ENCODE measurements around the gene HIGD1A.

HIGD1A gene

DNA sequence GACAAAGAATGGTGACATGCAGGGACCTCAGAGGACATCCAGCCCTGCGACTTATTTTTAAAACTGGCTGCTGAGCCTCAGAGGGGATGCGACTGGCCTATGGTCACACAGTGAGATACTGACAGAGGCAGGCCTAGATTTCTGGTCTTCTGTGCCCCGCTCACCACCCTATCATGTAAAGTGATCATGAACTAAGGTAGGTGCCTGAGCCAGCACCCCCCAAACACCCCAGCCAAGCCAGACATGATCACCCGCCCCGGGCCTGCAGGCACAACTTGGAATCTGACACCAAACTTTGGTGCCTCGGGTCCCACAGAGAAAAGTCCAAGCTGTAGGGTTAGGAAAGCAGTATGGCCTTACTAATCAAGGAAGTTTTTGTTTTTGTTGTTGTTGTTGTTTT is 67.8 kb downstream of the HIGD1A start:
- DNase-seq (ENCODE audit: low read depth in 2 of 2, low spot score in 1 of 2), result no peak

- no peak for DNase-seq (ENCODE audit: low read depth in 2 of 2, low spot score in 1 of 2)
Observed at GRCh38 chr3:42736081-42736480, 68.2 kb downstream of the HIGD1A start.

- no peak for DNase-seq (ENCODE audit: low read depth in 2 of 2, low spot score in 1 of 2)
Observed at GRCh38 chr3:42735615-42736014, 68.7 kb downstream of the HIGD1A start.

DNA sequence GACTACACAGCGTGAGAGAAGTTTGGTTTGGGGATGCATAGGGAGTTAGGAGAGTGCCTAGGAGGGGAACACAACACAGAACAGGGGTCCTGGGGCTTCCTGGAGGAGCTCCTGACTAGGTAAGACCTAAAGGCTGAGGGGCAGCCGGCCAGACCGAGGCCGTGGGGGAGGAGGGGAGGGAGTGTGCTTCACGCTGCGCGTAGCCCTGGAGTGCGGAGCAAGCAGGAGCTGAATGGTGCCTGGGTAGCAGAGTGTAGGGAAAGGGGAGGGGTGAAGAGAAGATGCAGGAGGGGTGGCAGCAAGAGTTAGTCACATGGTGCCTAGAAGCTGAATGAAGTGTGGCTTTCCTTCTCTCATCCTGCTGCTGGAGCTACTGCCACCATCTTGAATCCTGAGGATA is 69.3 kb downstream of the HIGD1A start:
- DNase-seq (ENCODE audit: low read depth in 2 of 2, low spot score in 1 of 2), result no peak

- no peak for DNase-seq (ENCODE audit: low read depth in 2 of 2, low spot score in 1 of 2)
Observed at GRCh38 chr3:42734263-42734860, 69.9 kb downstream of the HIGD1A start.

DNA sequence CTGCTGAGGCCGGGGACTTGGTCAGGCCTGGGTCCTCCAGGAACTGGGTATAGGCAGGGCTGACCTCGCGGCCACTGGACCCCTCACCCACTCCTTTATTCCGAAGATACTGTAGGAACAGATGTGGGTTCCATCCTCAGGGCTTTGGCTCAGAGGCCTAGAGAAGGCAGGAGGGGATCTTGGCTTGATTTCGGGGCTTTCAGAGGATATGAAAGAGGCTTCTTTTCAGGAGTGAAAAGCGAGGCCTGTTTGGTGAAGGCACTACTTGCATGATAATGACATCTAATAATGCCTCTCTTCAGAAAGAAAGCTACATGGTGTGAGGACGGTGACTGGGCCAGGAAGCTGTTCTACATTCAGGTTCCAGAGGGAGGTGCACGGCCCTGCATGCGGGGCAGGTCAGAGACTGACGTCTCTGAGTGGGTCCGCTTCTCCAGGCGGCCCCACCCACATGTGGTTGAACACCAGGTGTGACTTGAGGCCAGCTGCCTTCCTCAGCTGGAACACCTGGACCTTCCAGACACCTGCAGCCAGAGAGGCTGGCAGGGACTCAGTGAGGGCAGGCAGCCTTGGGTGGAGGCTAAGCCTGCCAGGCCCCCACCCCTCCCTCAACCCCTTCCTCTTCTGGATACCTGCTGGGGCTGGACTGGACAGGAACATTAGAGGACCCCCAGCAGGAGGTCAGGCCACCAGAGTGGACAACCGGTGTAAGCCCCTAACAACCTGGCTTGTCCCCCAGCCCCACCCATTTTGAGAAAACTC is 70.6 kb downstream of the HIGD1A start:
- DNase-seq (ENCODE audit: low read depth in 2 of 2, low spot score in 1 of 2), result no peak

All from stimulated activated CD8-positive, alpha-beta memory T cell treated with anti-CD3 and anti-CD28 coated beads, Interleukin-4, amount 100 ng/mL, for 4 hours (primary cell).